HG02588 (cell line): ENCODE results near the gene FCN3.

Experiments used
- ATAC-seq: cut with Tn5 transposase; IDR thresholded peaks from one replicate; pipeline ENCODE4 v1.9.1; 2021; ENCODE audit warnings: mild to moderate bottlenecking, moderate library complexity; ENCODE audit not compliant: unreplicated experiment

The FCN3 gene

GRCh38 chr1:27345272-27345671 is 29.4 kb downstream of the FCN3 start:
- ATAC-seq: no peak

- ATAC-seq: no peak
These were observed 31.0 kb downstream of the FCN3 start for GRCh38 chr1:27343639-27344025.

GRCh38 chr1:27342778-27343638 is 31.6 kb downstream of the FCN3 start:
- ATAC-seq: no peak

- ATAC-seq: no peak
These were observed 32.2 kb downstream of the FCN3 start for GRCh38 chr1:27342391-27342777.

- ATAC-seq: peak; percentile 45
These were observed 32.9 kb downstream of the FCN3 start, which contains the start of gene SYTL1 for GRCh38 chr1:27341525-27342252. Gene SYTL1, plus strand, starts transcription at chr1:27342022. Its CDS starts 3,313 bp downstream, at chr1:27345335.

- ATAC-seq: no peak
These were observed 35.4 kb downstream of the FCN3 start for GRCh38 chr1:27339213-27339612.

GRCh38 chr1:27338751-27339150 is 35.9 kb downstream of the FCN3 start:
- no peak for ATAC-seq

- no peak for ATAC-seq
These were observed 37.9 kb downstream of the FCN3 start for GRCh38 chr1:27336756-27337155.

GRCh38 chr1:27335506-27336422 is 38.9 kb downstream of the FCN3 start:
- ATAC-seq: no peak

- ATAC-seq: no peak
These were observed 40.8 kb downstream of the FCN3 start for GRCh38 chr1:27333717-27334279.

GRCh38 chr1:27332536-27333281 is 41.9 kb downstream of the FCN3 start:
- ATAC-seq: no peak

- ATAC-seq: no peak
These were observed 42.7 kb downstream of the FCN3 start for GRCh38 chr1:27331922-27332321.

GRCh38 chr1:27331426-27331825 is 43.2 kb downstream of the FCN3 start:
- no peak for ATAC-seq

GRCh38 chr1:27330786-27331185 is 43.8 kb downstream of the FCN3 start:
- no peak for ATAC-seq

- no peak for ATAC-seq
These were observed 46.7 kb downstream of the FCN3 start for GRCh38 chr1:27327964-27328363.

- no peak for ATAC-seq
These were observed 49.3 kb downstream of the FCN3 start for GRCh38 chr1:27325286-27325685.

GRCh38 chr1:27322569-27323240 is 51.9 kb downstream of the FCN3 start:
- ATAC-seq: no peak

- ATAC-seq: peak; percentile 92
These were observed 52.6 kb downstream of the FCN3 start, which contains the start of gene TMEM222 for GRCh38 chr1:27321813-27322568. Gene TMEM222, plus strand, starts transcription at chr1:27322163. Its CDS starts 35 bp downstream, at chr1:27322198.
